ENCODE results near the gene GRK1.
"Not testable (repeated sequence)": the region's sequence is repeated elsewhere in the genome, so short reads cannot be mapped to it uniquely, and the experiment has no call there.

The GRK1 gene

DNA sequence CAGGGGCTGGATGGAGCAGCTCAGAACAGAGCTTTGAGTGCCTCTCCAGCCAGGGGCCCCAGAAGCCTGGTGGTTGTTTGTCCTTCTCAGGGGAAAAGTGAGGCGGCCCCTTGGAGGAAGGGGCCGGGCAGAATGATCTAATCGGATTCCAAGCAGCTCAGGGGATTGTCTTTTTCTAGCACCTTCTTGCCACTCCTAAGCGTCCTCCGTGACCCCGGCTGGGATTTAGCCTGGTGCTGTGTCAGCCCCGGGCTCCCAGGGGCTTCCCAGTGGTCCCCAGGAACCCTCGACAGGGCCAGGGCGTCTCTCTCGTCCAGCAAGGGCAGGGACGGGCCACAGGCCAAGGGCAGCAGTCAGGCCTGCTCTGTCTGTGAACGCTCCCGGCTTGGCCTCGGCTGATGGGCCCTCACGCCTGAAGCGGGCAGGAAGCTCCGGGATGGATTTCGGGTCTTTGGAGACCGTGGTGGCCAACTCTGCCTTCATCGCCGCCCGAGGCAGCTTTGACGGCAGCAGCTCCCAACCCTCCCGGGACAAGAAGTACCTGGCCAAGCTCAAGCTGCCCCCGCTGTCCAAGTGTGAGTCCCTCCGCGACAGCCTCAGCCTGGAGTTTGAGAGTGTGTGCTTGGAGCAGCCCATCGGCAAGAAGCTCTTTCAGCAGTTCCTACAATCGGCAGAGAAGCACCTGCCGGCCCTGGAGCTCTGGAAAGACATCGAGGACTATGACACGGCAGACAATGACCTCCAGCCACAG is at the start of gene GRK1:
Gene GRK1, plus strand, starts transcription at position 269 of the 751 bp plus-strand sequence. Its CDS starts 168 bp downstream, at position 437.
- DNase-seq: no peak

DNA sequence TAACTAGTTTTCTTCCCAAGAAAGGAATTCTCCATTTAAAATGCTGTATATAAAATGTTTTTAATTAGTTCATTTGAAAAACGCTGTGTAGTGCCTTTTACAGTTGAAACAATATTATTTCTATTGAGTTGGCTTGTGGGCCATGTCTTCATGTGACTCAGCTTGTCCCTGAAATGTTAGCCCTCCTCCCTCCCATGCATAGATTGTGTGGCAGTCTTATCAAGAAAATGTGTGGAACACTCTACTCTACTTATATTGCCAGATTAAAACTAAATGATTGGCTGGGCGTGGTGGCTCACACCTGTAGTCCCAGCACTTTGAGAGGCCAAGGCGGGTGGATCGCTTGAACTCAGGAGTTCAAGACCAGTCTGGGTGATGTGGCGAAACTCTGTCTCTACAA is 49.1 kb upstream of the GRK1 start:
- DNase-seq: no peak

DNA sequence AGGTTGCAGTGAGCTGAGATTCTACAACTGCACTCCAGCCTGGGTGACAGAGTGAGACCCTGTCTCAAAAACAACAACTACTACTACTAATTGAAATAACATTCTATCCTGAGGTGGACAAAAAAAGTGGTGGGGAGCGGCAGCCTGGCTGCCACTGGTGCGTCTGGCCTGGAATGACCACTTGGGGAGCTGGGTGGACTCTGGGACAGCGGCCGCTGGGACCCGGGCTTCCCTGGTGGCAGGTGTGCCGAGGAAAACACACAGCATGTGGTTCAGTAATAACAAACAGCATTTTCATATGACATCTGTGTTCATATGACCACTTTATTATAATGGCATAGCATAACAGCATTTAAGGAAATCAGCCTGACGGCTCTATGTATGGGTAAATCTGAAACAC is 48.6 kb upstream of the GRK1 start:
- no peak for DNase-seq

DNA sequence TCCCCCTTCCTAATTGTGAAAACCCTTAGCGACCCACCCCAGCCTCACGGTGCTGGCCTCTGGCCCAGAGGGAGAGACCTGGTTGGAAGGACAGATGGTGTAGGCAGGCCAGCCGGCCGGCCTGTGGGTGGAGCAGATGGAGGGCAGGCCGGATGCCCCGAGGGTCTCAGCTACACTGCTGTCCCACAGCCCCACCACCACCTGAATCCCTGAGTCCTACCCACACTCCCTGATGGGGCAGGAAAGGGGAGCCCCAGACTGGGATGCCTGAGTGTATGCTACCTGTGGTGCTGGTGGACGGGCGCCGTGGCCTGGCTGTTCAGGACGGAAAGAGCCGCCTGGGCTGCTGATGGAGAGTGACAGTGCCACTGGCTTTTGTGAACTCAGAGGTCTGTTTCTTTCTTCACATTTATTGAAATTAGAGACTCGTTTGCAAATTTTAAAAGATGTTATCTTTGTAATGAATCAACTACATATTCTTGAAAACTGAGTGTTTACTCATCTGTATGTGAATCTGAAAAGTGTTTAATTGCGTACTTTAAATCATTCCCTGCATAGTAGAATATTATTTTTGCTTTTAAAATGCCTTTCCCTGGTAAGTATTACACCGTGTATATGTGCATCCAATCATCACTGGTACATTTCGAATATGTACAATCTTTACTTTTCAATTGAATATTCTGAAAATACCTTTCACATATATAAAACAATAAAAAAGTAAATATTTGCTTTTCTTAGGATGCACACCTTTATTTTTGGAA is 46.8 kb upstream of the GRK1 start:
- DNase-seq: no peak

DNA sequence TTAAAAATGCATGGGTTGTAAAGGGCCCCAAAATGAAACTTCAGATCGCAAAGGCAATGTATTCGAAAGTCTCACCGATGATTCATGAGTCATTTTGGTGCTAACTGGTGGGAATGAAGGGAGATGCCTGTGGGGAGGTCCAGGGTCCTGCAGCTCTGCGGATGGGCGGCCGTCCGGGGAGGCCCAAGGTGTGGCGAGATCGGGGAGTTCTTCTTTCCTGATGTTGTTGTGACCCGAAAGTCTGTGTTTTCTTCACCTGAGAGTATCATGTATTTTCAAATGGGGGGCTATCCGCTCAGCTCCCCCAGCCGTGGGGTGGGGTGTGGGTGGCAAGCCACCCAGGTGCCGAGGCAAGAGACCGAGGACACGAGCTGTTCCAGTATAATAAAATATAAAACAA is 46.0 kb upstream of the GRK1 start:
- no peak for DNase-seq

DNA sequence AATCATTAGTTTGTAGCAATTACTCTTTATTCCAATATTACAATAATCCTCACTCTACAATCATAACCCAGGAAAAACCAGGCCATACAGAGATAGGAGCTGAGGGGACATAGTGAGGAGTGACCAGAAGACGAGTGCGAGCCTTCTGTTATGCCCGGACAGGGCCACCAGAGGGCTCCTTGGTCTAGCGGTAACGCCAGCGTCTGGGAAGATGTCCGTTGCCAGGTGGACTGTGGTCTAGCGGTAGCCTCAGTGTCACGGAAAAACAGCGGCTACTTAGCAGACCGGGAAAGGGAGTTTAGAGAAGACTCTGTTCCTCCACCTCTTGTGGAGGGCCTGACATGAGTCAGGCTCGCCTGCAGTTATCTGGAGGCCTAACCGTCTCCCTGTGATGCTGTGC is 45.5 kb upstream of the GRK1 start:
- DNase-seq: not testable (repeated sequence)

DNA sequence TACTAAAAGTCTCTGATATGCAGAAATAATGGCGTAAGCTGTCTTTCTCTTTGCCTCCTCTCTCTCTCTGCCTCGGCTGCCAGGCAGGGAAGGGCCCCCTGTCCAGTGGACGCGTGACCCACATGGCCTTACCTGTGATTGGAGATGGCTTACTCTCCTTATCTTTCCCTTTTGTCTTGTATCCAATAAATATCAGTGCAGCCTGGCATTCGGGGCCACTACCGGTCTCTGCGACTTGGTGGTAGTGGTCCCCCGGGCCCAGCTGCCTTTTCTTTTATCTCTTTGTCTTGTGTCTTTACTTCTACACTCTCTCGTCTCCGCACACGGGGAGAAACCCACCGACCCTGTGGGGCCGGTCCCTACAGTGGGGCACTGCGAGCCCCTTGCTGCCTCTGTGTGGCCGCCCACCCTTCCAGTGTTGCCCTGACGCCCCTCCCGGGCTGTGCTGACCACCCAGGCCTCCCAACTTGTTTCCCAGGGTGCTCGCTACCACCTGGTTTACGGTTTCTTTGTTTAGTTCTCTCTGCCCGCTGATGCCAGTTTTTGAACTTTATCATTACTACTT is 45.0 kb upstream of the GRK1 start:
- not testable (repeated sequence) for DNase-seq

DNA sequence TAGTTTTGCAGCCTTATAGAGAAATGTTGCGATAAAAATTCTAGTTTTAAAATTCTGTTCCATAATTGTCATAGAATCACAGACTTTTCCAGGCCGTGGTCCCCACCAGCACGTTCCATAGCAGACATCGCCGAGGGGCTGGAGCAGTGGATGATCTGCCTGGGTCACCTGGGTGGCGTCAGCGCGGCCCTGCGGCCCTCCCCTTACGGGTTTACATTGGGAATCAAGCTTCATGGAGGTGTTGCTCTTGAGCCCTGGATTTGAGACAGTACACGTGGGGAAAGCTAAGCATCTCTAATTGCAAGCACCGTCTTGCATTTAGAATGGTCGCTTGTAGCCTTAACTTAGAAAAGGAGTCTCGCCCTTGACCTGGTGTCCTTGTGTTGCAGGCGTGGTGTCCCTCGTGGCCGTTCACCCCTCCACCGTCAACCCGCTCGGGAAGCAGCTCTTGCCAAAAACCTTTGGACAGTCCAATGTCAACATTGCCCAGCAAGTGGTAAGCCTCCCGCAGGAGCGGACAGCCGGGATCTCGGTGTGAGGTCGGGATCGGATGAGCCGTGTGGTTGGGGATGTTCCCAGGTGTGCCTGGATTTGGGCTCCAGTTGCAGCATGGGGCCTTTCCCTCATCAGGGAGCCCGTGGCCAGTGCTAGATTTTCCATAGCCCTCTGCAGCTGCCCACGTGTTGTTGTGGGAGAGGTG is 44.1 kb upstream of the GRK1 start:
- no peak for DNase-seq

DNA sequence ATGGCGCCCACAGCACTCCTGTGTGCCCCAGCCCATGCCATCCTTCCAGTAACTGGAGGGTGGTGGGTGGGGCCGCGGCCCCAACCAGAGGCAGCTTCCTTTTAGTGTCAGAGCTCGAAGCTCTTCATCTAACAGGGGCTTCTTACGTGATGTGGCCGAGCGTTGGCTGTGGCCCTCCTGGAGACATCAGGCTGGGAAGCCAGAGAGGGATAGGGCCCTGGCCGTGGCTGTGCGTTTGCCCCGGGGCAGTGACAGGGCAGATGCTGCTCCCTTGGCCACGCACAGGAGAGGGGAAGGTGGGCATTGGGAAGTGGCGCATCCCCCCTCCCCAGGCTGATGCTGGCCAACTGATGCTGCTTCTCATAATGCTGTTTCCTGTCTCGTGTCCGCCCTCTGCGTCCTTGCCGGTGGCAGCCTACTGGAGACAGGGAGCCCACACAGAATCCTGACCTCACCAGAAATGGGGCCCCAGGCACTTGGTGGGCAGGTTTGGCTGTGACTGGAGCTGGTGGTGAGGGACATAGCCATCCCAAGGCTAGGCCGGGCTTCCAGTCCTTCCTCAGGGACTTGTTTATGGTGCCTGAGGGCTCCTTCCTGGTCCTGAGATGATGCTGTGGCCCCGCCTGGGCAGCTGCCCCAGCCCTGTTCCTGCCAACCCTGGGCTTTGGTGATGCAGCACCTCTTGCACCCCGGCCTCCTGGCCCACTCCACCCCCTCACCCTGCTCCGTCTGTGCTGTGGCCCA is 43.4 kb upstream of the GRK1 start:
- no peak for DNase-seq

DNA sequence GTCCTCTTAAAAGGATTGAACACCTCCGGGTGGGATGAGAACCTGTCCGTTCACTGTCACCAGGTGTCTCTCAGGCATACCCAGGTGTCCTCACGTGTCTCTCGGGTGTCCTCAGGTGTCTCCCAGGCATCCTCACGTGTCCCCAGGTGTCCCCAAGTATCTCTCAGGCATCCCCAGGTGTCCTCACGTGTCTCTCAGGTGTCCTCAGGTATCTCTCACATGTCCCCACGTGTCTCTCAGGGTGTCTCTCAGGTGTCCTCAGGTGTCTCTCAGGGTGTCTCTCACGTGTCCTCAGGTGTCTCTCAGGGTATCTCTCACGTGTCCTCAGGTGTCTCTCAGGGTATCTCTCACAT is 42.8 kb upstream of the GRK1 start:
- no peak for DNase-seq

DNA sequence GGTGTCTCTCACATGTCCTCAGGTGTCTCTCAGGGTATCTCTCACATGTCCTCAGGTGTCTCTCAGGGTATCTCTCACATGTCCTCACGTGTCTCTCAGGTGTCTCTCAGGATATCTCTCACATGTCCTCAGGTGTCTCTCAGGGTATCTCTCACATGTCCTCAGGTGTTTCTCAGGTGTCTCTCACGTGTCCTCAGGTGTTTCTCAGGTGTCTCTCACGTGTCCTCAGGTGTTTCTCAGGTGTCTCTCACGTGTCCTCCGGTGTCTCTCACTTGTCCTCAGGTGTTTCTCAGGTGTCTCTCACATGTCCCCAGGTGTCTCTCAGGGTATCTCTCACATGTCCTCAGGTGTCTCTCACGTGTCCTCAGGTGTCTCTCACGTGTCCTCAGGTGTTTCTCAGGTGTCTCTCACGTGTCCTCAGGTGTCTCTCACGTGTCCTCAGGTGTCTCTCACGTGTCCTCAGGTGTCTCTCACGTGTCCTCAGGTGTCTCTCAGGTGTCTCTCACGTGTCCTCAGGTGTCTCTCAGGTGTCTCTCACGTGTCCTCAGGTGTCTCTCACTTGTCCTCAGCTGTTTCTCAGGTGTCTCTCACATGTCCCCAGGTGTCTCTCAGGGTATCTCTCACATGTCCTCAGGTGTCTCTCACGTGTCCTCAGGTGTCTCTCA is 42.2 kb upstream of the GRK1 start:
- DNase-seq: not testable (repeated sequence)

DNA sequence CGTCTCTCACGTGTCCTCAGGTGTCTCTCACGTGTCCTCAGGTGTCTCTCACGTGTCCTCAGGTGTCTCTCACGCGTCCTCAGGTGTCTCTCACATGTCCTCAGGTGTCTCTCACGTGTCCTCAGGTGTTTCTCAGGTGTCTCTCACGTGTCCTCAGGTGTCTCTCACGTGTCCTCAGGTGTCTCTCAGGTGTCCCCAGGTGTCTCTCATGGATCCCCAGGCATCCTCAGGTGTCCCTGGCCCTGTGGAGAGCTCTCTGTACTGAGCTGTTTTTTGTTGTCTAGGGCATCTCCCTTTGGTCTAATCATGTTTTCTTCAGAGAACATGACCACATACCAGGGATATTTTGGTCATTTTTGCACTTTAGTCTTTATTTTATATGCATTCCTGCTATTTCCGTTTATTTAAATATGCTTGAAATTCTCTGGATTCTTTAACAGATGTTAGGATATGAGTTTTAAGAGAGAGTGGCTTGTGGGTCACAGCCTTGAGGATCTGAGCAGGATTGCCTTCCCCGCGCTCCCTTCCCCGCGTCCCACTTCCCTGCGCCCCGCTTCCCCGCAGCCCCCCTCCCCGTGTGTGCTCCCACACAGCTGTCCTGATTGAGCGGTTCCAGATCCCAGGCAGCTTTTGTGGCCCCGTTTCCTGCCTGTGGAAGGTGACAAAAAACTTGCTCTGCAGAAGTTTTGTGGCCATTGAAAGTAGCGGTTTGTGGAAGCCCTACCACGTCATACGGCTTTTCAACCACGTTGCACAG is 40.9 kb upstream of the GRK1 start:
- no peak for DNase-seq

DNA sequence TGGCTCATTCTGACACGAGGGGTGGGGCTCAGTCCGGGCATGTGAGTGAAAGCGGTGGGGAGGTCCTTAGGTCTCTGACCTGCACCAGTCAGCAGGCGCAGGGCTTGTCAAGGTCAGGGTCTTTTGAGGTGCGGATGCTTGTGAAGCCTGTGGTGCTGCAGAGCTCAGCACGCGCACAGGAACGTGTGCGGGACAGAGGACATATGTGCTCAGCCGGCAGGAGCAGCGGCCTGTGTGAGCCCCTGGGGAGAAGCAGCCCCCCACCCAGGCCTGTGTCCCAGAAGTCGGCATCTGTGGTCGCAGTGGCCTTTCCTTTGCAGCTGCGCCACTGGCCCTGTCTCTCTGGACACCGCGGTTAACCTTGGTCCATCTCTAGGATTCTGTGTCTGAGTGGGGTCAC is 39.9 kb upstream of the GRK1 start:
- no peak for DNase-seq

DNA sequence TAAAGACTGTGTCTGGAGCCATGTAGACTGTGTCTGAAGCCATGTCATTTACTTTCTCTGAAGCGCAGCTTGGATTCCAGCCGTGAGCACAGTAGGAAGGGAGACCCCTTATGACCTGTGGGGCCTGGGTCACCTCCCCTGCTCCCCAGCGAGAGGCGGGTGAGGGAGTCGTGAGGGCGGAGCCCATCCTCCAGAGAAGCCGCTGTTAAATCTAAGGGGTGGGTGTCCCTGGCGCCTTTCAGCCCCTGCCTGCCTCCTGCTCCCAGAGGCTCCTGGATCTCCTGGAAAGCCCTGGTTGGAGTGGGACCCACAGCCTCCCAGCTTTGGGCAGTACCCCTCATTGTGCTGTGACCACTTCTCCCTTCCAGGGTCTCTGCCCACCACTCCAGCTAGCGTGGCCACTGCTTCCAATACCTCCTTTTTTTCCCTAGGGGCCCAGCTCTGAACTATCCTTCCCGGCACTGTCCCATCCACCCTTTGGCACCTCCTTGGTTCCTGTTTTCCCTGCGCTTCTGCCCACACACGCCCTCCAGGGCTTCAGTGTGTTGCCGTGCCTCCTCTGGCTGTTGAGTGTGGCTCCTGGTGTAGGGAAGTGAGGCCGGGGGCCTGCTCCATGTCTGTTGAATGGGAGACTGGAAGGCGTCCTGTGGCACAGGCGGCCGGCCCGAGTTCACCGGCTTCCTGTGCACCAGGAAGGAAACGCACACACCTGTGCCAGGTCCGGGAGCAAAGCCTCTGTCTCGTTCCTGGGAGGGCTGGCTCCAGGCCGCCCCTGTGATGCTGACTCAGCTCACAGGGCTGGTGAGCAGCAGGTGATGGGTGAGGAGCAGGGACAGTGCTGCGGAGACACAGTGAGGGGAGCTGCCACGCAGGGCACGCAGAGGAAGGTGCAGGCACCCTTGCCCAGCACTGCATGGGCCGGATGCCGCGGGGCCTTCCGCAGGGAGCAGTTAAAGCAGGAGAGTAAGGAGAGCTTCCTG is 38.4 kb upstream of the GRK1 start:
- DNase-seq: no peak

DNA sequence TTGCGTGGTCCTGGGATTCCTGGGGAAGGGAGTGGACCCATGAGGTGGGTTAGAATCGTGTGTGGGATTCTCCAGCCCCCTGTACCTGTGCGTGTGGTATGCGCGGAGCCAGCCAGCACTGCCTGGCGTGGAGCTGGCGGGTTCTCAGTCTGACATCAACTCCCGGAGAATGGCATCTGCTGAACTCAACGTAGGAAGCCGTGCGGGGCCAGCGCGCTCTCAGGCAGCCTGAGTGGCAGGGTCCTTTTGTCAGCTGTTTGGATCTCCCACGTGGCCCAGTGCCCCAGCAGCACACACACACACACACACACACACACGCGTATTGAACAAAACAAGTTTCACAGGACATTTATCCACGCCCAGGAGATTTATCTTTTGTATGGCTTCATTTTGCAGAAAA is 37.2 kb upstream of the GRK1 start:
- DNase-seq: no peak

DNA sequence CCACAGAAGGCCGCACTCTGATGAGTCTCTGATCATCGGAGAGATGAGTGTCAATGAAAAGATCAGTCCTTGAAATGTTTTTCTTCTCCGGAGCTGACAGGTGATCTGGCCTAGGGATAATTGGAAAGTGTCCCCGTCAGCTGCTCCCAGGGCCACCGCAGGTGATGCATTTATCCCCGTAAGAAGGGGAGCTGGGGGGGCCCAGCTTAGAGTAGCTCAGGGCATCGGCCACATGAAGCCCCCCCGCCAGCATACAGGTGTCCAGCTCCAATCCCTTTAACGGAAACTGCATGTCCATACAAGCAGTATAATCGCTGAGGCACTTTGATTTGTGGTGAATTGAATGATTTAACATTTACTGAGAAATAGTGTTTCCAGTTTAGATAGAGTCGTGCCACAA is 36.7 kb upstream of the GRK1 start:
- DNase-seq: no peak

DNA sequence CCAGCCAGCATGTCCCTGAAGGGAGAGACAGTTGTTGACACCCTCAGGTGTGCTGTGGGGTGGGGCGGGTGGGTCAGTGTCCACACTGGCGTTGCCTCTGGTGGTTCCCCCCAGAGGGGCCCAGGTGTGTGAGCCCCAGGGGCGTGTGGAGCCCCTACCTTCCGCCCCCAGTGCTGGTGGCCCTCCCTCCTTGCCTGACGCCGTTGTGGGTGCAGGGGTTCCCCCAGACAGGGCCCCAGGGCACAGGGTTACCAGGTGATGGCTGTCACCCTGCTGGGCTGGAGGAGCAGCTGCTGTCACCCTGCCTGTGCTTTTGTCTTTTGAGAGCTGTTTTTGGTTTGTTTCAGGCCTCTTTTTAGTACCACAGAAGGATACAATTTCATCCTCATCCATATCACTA is 36.2 kb upstream of the GRK1 start:
- DNase-seq: no peak

DNA sequence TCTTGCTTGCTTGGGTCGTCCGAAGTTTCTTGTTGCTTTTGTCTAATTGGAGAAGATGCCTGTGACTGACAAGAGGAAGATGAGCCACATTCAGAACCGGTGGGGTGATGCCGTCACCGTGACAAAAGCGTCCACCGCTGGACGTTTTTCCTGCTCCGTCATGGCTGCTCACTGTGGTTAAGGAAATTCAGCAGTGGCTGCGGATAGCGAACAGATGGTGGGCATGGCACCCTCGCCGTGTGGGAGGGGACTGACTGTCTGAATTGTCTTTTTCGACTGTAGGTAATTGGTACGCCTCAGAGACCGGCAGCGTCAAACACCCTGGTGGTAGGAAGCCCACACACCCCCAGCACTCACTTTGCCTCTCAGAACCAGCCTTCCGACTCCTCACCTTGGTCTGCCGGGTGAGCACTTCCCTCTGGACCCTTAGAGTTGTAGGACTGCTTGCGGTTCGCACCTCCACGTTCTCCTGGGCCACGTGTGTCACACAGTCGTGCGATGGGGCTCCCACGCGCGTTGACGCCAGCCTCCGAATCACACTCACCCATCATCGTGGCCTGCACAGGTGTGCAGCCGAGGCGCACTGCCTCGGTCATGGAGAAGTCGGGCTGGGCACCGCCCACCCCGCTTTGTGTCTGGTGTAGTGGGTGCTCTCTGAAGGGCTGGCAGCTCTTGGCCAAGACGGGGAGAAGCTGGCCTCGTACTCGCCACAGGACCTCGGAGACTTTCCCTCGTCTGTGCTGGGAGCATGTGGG is 35.5 kb upstream of the GRK1 start:
- DNase-seq: no peak

DNA sequence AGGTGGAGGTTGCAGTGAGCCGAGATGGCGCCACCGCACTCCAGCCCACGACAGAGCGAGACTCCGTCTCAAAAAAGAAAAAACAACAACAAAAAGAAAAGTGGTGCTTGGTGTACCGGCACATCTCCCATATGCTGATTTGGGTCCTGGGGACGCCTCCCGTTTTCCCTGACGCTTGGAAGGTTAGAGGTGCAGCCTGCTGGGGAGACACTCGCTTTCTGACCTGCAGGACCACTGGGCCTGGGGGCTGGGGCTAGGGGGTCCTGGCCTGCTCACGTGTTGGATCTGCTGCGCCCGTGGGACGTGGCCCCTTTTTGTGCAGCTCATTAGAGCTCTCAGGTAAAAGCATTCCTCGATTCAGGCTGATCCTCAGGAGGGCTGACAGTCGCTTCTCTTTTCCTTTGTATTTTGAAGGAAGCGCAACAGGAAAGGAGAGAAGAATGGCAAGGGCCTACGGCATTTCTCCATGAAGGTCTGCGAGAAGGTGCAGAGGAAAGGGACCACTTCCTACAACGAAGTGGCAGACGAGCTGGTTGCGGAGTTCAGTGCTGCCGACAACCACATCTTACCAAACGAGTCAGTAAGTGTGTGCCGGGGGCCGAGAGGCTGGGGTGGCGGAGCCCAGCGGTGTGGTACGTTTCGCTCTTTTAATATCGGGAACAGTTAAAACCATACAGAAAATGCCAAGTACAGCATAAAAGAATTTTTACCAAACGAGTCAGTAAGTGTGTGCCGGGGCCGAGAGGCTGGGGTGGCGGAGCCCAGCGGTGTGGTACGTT is 34.1 kb upstream of the GRK1 start:
- no peak for DNase-seq

All from GOT3 (cell line).